Heart left ventricle (tissue), 13 donors: Measurements from ENCODE around the gene SPRY4.

ENCODE experiments used
- POLR2A ChIP-seq, 2 donors: fragments of 450-650 bp; IDR thresholded peaks; one replicate each; pipeline ENCODE4 v1.6.1; 2017; ENCODE audit warnings: antibody characterized with exemption in 2 of 2, mild to moderate bottlenecking in 2 of 2, moderate library complexity in 2 of 2
- TF ChIP-seq, protein P1 (sequence below), 12 donors: fragments of 200-600 bp; sonication (generic) in 4 of 12; IDR thresholded peaks; one replicate each; pipeline versions ENCODE4 v1.5.0 to v1.8.0; 2018 to 2022; ENCODE audit warnings: antibody characterized with exemption in 12 of 12, mild to moderate bottlenecking in 5 of 12
- donor health status: ischemic (EF 13 %, LVEDD 7.1; RV severe dilation, severe dysfunction).
- donor health status: DM: no; HTN: yes; CAD: no.
- donor health status: DM: no; HTN: no; CAD: no.
- donor health status: ischemic (EF 25% LVEDD 6.9; RV normal size, moderate dysfunction).
- donor health status: ischemic (EF 25% LVEDD 5.7; RV mildly dilated, moderate dysfunction).
- donor health status: ischemic (EF 35%, LVEDD 5.7; RV mildly dilated, moderate dysfunction).
- donor health status: nonischemic (EF 11% LVEDD 7.7; RV severe dilation, severe dysfunction).
- donor health status: DM: yes; HTN: yes; CAD: no.
- donor health status: PGD.
- donor health status: ischemic (EF 29% LVEDD 5.4; RV normal size, mild dysfunction).
- donor health status: nonischemic (EF 23%, LVEDD 6.1; RV moderate dilation, normal function).

- TF ChIP-seq, protein P1, sequence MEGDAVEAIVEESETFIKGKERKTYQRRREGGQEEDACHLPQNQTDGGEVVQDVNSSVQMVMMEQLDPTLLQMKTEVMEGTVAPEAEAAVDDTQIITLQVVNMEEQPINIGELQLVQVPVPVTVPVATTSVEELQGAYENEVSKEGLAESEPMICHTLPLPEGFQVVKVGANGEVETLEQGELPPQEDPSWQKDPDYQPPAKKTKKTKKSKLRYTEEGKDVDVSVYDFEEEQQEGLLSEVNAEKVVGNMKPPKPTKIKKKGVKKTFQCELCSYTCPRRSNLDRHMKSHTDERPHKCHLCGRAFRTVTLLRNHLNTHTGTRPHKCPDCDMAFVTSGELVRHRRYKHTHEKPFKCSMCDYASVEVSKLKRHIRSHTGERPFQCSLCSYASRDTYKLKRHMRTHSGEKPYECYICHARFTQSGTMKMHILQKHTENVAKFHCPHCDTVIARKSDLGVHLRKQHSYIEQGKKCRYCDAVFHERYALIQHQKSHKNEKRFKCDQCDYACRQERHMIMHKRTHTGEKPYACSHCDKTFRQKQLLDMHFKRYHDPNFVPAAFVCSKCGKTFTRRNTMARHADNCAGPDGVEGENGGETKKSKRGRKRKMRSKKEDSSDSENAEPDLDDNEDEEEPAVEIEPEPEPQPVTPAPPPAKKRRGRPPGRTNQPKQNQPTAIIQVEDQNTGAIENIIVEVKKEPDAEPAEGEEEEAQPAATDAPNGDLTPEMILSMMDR (IDR thresholded peaks at IDR 0.05), result no peak
- no peak for TF ChIP-seq POLR2A (IDR thresholded peaks at IDR 0.05)
These were observed 38.7 kb downstream of the SPRY4 start for GRCh38 chr5:142286111-142286510.
